Activated naive CD8-positive, alpha-beta T cell treated with anti-CD3 and anti-CD28 coated beads, Interleukin-2, amount 10 ng/mL, durations not matched to agents 7 days and 5 days (primary cell): ENCODE data around the gene DTYMK. TPM values are rescaled to one million over a fixed set of nuclear protein-coding genes. Genes with fewer than 3 reads are reported as not detected.

Experiments
- ATAC-seq: fragments of 150-1000 bp; cut with Tn5 transposase; one replicate; pipeline ENCODE4 v1.10.0; 2021; ENCODE audit warnings: low read depth, moderate library complexity
- POLR2A ChIA-PET: fragments of 350-600 bp; sonication (Branson Sonifier 250); formaldehyde crosslinking; loops from one replicate; lab custom pipeline; 2021; ENCODE audit warnings: antibody characterized with exemption; lab: Charles Lee
- DNase-seq: peaks from one replicate; pipeline ENCODE4 v3.0.0; 2021
- H3K27ac Mint-ChIP-seq: one replicate; pipeline ENCODE4 v1.8.0; 2022; ENCODE audit warnings: mild to moderate bottlenecking, mixed read lengths
- H3K27me3 Mint-ChIP-seq: one replicate; pipeline ENCODE4 v1.8.0; 2022; ENCODE audit warnings: mild to moderate bottlenecking, moderate library complexity, mixed read lengths
- H3K36me3 Mint-ChIP-seq: one replicate; pipeline ENCODE4 v1.8.0; 2021; ENCODE audit warnings: mild to moderate bottlenecking, mixed read lengths
- H3K4me1 Mint-ChIP-seq: one replicate; pipeline ENCODE4 v1.8.0; 2021; ENCODE audit warnings: mixed read lengths
- H3K4me3 Mint-ChIP-seq: one replicate; pipeline ENCODE4 v1.8.0; 2022; ENCODE audit warnings: mild to moderate bottlenecking, moderate library complexity, mixed read lengths
- H3K9me3 Mint-ChIP-seq: one replicate; pipeline ENCODE4 v1.8.0; 2021; ENCODE audit warnings: mixed read lengths
- total RNA-seq, 2 experiments: library from RNA; stranded (reverse); gene quantifications; one replicate each; pipeline ENCODE4 v1.2.3, GENCODE V29; 2021

DTYMK gene
- total RNA-seq, 2 experiments from 2014 or later, result 56.5 to 67.9 TPM

DNA sequence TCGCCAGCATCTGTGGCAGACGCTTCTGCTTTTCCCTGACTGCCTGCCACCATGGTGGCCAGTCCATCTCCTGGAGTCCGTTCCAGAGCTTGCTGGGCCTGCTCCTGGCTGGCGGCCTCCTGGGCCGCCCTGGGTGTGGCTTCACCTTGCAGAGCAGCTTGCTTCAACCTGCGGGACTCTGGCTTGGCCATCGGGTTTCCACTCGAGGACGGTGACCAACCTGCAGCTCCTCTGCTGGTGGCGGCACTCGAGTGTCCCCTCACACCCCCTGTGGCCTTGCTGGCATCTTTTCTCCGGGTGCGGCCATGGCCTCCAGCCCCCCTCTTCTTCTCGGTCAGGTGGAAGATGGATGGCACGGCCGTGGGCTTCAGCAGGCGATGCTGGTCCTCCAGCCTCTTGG lies 53.1 kb downstream of the DTYMK start:
- Mint-ChIP-seq H3K27ac (no peak overlapping the region), H3K9me3 (no peaks in the 10 kb centered on the region), H3K36me3 (peaks cover 6% of the 10 kb centered on the region), H3K4me3 (no peak overlapping the region), H3K4me1 (peaks cover 21% of the 10 kb centered on the region), H3K27me3 (no peaks in the 10 kb centered on the region)
- POLR2A ChIA-PET, result no interaction called here
- ATAC-seq (no peak), DNase-seq (no peak)

- H3K27me3 Mint-ChIP-seq, result no peaks in the 10 kb centered on the region
- H3K9me3 Mint-ChIP-seq, result no peaks in the 10 kb centered on the region
- H3K27ac Mint-ChIP-seq, result no peak overlapping the region
- H3K4me3 Mint-ChIP-seq, result no peak overlapping the region
- ATAC-seq (no peak), DNase-seq (no peak)
- H3K4me1 Mint-ChIP-seq, result peaks cover 15% of the 10 kb centered on the region
- H3K36me3 Mint-ChIP-seq, result peaks cover 5% of the 10 kb centered on the region
- POLR2A ChIA-PET, result no interaction called here
Observed at GRCh38 chr2:241632478-241633325, 53.9 kb downstream of the DTYMK start.

- Mint-ChIP-seq H3K36me3 (peaks cover 5% of the 10 kb centered on the region), H3K27me3 (no peaks in the 10 kb centered on the region), H3K27ac (no peak overlapping the region), H3K4me1 (peaks cover 2% of the 10 kb centered on the region), H3K9me3 (no peaks in the 10 kb centered on the region), H3K4me3 (no peak overlapping the region)
- POLR2A ChIA-PET, result no interaction called here
- DNase-seq (no peak), ATAC-seq (no peak)
Observed at GRCh38 chr2:241629762-241630435, 56.7 kb downstream of the DTYMK start.

DNA sequence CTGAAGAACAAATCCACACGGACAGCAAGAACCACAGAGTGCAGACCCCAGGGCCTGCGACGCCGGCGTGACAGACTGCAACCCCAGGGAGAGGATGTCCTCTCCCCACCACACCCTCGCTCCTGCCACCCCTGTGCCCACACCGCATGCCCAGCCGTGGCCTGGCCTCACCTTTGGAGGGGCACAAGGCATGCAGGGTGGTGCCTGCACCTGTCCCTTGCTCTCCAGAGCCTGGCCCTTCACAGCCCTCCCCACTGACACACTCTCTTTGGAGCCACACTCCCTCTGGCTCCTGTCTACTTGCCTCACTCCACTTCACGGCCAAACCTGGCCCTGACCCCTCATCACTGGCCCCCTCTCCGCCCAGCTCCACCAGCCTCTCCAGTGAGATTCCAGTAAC lies 58.9 kb downstream of the DTYMK start:
- Mint-ChIP-seq H3K27ac (no peak overlapping the region), H3K4me1 (no peaks in the 10 kb centered on the region), H3K4me3 (no peak overlapping the region), H3K27me3 (no peaks in the 10 kb centered on the region), H3K36me3 (peaks cover 5% of the 10 kb centered on the region), H3K9me3 (no peaks in the 10 kb centered on the region)
- POLR2A ChIA-PET, result no interaction called here
- ATAC-seq (no peak), DNase-seq (no peak)

Other genes starting within 250 kb of the DTYMK start
- gene STK25, start 178.2 kb downstream of the DTYMK start, total RNA-seq, result 100 to 1,000 TPM; 156 to 162 TPM
- gene BOK, start 128.1 kb downstream of the DTYMK start, total RNA-seq, result not detected
- gene THAP4, start 49.7 kb downstream of the DTYMK start, total RNA-seq, result 10 to 100 TPM; 35.0 to 35.5 TPM
- 100 to 1,000 TPM in 1 of 2 experiments, 10 to 100 TPM in 1; 91.1 to 101 TPM for gene ATG4B, start 49.1 kb downstream of the DTYMK start, total RNA-seq
- gene ING5, start 15.2 kb upstream of the DTYMK start, total RNA-seq, result 10 to 100 TPM; 52.1 to 54.3 TPM
- gene D2HGDH, start 47.8 kb upstream of the DTYMK start, total RNA-seq, result 10 to 100 TPM; 44.2 to 46.2 TPM
- gene GAL3ST2, start 90.0 kb upstream of the DTYMK start, total RNA-seq, result under 1 TPM; 0.22 to 0.43 TPM
- gene NEU4, start 122.4 kb upstream of the DTYMK start, total RNA-seq, result under 1 TPM in 1 of 2 experiments, not detected in 1; 0.20 TPM
- 1 to 10 TPM; 5.4 to 6.6 TPM for gene PDCD1, start 172.1 kb upstream of the DTYMK start, total RNA-seq
- under 1 TPM; 0.53 to 0.60 TPM for gene RTP5, start 182.9 kb upstream of the DTYMK start, total RNA-seq